ENCODE results near the gene IVD.
A peak's percentile ranks its signal among the peaks of the same experiment; 100 is the strongest.

Gene IVD

GRCh38 chr15:40405501-40406381, at the start of gene IVD:
TSS of gene IVD (plus strand) at chr15:40405795. CDS start at chr15:40405828, 33 bp downstream.
- peak; percentile 73 to 91 (median 80) for DNase-seq (ENCODE audit: low read depth in 4 of 4, low spot score in 1 of 4)

GRCh38 chr15:40355976-40356585, 49.5 kb upstream of the IVD start:
- DNase-seq (ENCODE audit: low read depth in 4 of 4, low spot score in 1 of 4), result no peak

- no peak for DNase-seq (ENCODE audit: low read depth in 4 of 4, low spot score in 1 of 4)
Observed at GRCh38 chr15:40357246-40357645, 48.3 kb upstream of the IVD start.

- peak; percentile 70 to 82 (median 78) for DNase-seq (ENCODE audit: low read depth in 4 of 4, low spot score in 1 of 4)
Observed at GRCh38 chr15:40357723-40358470, 47.7 kb upstream of the IVD start, which contains the start of gene DISP2. TSS of gene DISP2 (plus strand) at chr15:40358219. CDS start at chr15:40358322, 103 bp downstream.

DNA sequence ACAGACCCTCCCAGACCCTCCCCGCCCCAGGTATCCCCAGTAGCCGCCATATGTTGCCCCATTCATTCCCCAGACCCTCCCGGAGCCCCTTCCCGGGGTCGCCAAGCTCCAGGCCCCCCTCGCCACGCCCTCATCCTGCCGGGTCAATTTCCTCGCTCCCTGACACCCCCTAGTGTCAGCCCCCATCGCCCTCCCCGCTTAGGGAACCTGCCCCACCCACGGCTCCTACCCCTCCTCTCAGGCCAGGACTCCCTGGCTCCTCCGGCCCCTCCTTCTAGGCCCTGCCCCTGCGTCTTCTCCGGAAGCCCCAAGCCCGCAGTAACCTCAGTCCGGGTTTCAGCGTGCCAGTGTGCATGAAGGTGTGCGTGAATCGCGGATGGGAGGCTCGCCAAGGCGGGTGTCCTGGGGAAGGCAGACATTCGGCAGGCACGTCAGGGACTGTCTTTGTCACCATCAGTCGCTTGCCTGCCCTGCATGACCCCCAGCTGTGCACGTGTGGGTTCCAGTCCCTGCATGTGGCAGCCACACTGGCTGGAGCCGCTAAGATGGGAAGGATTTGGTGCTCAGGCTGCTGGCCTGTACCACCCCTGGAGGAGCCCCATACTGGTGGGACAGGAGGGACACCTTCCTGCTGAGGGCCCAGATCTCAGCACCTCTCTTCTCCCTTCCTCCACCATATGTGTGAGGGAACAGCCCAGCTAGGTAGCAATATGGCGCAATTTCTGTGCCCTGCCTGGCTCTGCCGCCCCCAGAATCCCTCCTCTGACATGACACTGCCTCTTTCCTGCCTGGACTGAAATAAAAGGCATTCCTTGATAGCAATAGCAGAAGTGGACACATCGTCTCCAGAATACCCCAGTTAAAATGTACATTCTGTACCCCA, 46.9 kb upstream of the IVD start:
- no peak for DNase-seq (ENCODE audit: low read depth in 4 of 4, low spot score in 1 of 4)

DNA sequence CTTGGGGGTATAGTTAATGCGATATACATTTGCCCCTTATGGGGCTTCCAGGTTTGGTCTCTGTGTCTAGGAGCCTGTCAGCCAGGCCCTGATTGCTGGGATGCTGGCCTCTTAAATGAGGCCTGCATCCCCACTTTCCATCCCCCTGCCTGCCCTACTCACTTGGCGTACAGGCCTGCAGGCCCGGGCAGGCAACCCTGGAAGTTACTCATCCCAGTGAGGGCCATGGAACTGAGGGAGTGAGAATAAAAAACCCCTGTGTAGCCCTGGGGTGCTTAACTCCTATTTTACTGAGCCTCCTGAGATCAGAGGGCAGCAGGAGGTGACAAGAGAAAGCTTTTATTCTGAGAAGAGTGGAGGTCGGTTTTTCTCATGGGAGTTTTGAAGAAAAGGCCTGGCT, 45.6 kb upstream of the IVD start:
- no peak for DNase-seq (ENCODE audit: low read depth in 4 of 4, low spot score in 1 of 4)

DNA sequence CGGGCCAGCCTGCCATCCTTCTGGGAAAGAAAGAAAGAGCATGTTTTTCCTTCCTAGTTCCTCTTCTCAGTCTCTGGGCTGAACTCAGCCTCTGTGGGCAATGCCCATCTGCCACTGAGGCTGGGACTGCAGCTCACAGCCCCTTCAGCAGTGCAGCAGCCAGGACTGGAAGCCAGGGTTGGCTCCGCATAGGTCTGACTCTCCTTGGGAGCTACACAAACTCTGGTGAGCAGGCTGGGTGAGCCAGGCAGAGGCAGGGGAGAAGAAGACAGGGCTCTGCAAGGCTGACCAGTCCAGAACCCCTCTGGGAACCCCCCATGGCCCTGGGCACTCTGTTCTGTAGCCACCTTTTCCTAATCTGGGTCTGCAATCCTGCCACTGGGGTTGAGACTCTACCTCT, 44.0 kb upstream of the IVD start:
- DNase-seq (ENCODE audit: low read depth in 4 of 4, low spot score in 1 of 4), result no peak

- DNase-seq (ENCODE audit: low read depth in 4 of 4, low spot score in 1 of 4), result no peak
Observed at GRCh38 chr15:40363611-40364010, 42.0 kb upstream of the IVD start.

DNA sequence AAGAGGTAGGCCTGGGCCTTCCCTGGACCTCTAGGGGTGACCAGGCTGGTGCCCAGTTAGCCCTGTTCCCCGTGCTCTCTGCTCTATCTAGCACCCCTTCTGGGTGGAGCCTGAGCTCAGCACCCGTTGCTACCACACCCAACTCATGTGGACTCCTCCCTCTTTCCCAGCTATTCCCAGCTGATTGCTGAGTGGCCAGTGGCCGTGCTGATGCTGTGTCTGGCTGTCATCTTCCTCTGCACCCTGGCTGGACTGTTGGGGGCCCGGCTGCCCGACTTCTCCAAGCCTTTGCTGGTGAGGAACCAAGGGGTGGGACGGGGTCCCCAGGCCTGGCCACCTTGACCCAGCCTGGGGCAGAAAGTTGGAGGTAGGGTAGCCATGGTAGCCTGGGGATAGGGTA, 41.3 kb upstream of the IVD start:
- DNase-seq (ENCODE audit: low read depth in 4 of 4, low spot score in 1 of 4), result no peak

GRCh38 chr15:40365016-40365415, 40.6 kb upstream of the IVD start:
- no peak for DNase-seq (ENCODE audit: low read depth in 4 of 4, low spot score in 1 of 4)

GRCh38 chr15:40365624-40366456, 39.8 kb upstream of the IVD start:
- DNase-seq (ENCODE audit: low read depth in 4 of 4, low spot score in 1 of 4), result no peak

GRCh38 chr15:40366457-40367370, 38.9 kb upstream of the IVD start:
- no peak for DNase-seq (ENCODE audit: low read depth in 4 of 4, low spot score in 1 of 4)

- no peak for DNase-seq (ENCODE audit: low read depth in 4 of 4, low spot score in 1 of 4)
Observed at GRCh38 chr15:40367371-40367685, 38.3 kb upstream of the IVD start.

DNA sequence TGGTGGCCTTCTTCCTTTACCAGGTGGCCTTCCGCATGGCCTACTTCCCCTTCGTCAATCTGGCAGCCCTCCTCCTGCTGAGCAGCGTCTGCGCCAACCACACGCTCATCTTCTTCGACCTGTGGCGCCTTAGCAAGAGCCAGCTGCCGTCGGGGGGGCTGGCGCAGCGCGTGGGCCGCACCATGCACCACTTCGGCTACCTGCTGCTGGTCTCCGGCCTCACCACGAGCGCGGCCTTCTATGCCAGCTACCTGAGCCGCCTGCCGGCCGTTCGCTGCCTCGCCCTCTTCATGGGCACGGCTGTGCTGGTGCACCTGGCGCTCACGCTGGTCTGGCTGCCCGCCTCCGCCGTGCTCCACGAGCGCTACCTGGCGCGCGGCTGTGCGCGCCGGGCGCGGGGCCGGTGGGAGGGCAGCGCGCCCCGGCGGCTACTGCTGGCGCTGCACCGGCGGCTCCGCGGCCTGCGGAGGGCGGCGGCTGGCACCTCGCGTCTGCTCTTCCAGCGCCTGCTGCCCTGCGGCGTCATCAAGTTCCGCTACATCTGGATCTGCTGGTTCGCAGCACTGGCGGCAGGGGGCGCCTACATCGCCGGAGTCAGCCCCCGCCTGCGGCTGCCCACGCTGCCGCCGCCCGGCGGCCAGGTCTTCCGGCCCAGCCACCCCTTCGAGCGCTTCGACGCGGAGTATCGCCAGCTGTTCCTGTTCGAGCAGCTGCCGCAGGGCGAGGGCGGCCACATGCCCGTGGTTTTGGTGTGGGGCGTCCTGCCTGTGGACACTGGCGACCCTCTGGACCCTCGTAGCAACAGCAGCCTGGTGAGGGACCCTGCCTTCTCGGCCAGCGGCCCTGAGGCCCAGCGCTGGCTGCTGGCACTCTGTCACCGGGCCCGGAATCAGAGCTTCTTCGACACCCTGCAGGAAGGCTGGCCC, 37.6 kb upstream of the IVD start:
- peak; percentile 54 to 80 (median 62) for DNase-seq (ENCODE audit: low read depth in 4 of 4, low spot score in 1 of 4)

GRCh38 chr15:40368719-40369473, 36.7 kb upstream of the IVD start:
- DNase-seq (ENCODE audit: low read depth in 4 of 4, low spot score in 1 of 4), result no peak

- no peak for DNase-seq (ENCODE audit: low read depth in 4 of 4, low spot score in 1 of 4)
Observed at GRCh38 chr15:40369474-40369869, 36.1 kb upstream of the IVD start.

DNA sequence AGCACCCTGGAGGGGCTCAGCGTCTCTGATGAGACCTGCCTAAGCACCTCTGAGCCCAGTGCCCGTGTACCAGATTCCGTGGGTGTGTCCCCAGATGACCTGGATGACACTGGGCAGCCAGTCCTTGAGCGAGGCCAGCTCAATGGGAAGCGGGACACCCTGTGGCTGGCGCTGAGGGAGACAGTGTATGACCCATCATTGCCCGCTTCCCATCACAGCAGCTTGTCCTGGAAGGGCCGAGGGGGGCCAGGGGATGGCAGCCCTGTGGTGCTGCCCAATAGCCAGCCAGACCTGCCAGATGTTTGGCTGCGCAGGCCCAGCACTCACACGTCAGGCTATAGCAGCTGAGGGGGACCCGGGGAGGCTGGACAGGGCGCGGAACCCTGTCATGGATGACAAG, 35.6 kb upstream of the IVD start:
- DNase-seq (ENCODE audit: low read depth in 4 of 4, low spot score in 1 of 4), result no peak

All from stimulated activated CD4-positive, alpha-beta T cell treated with anti-CD3 and anti-CD28 coated beads, Interleukin-1b, Interleukin-23, amount 100 ng/mL, for 24 hours (primary cell).